K562 (cell line): Measurements from ENCODE around the gene ENTR1. TPM values are rescaled to one million over a fixed set of nuclear protein-coding genes. Genes with fewer than 3 reads are reported as not detected.
A peak's percentile ranks its signal among the peaks of the same experiment; 100 is the strongest.

Experiments
- BRF1 ChIP-seq: IDR thresholded peaks from 3 replicates; pipeline ENCODE4 v1.6.1; 2011; ENCODE audit warnings: borderline replicate concordance, mild to moderate bottlenecking; ENCODE audit not compliant: insufficient read length; ENCODE audit errors: extremely low read depth
- CHD4 ChIP-seq: fragments of 200-600 bp; sonication (generic); IDR thresholded peaks from 3 replicates; pipeline ENCODE4 v1.6.1; 2012; ENCODE audit warnings: low read depth, mild to moderate bottlenecking, mixed read lengths, low read length, inconsistent platforms; ENCODE audit not compliant: insufficient read depth, insufficient replicate concordance, poor library complexity, severe bottlenecking
- CTCFL ChIP-seq: IDR thresholded peaks from 2 replicates; pipeline ENCODE4 v1.6.1; 2011; ENCODE audit warnings: borderline replicate concordance, low read depth, mild to moderate bottlenecking, moderate library complexity, low read length; ENCODE audit not compliant: insufficient read depth, poor library complexity, severe bottlenecking
- ETS1 ChIP-seq: conservative IDR thresholded peaks from 2 replicates; pipeline ENCODE4 v1.6.1; 2011; ENCODE audit warnings: low read depth, mild to moderate bottlenecking, low read length; ENCODE audit not compliant: control insufficient read depth
- HMGN3 ChIP-seq: IDR thresholded peaks from 2 replicates; pipeline ENCODE4 v1.6.1; 2011; ENCODE audit warnings: borderline replicate concordance, low read depth, mild to moderate bottlenecking, mixed read lengths, low read length; ENCODE audit not compliant: insufficient read length; ENCODE audit errors: extremely low read depth
- JUNB ChIP-seq: fragments of 450-650 bp; formaldehyde crosslinking; conservative IDR thresholded peaks from 2 replicates; pipeline ENCODE4 v1.4.0; 2020; ENCODE audit warnings: mild to moderate bottlenecking
- MITF ChIP-seq: IDR thresholded peaks from 2 replicates; pipeline ENCODE4 v1.6.1; 2014; ENCODE audit warnings: antibody characterized with exemption
- MTA3 ChIP-seq: fragments of 450-650 bp; formaldehyde crosslinking; IDR thresholded peaks from 2 replicates; pipeline ENCODE4 v1.6.1; 2017; ENCODE audit warnings: mild to moderate bottlenecking, borderline replicate concordance
- NONO ChIP-seq, 2 experiments: fragments of 200-400 bp in 1 of 2; fragments of 450-650 bp in 1 of 2; formaldehyde crosslinking in 1 of 2; IDR thresholded peaks; 2 replicates each; pipeline ENCODE4 v1.6.1; 2017; ENCODE audit warnings: low read depth in 2 of 2, mild to moderate bottlenecking in 2 of 2, moderate library complexity in 2 of 2, low read length in 1 of 2
- PHF21A ChIP-seq: fragments of 450-650 bp; IDR thresholded peaks from 2 replicates; pipeline ENCODE4 v1.6.1; 2017; ENCODE audit warnings: low read depth, borderline replicate concordance
- POLR2A ChIP-seq: fragments of 450-650 bp; conservative IDR thresholded peaks from 2 replicates; pipeline ENCODE4 v1.6.1; 2016
- POLR2AphosphoS5 ChIP-seq: IDR thresholded peaks from 2 replicates; pipeline ENCODE4 v1.6.1; 2011; ENCODE audit warnings: mild to moderate bottlenecking, low read depth, low read length, moderate library complexity; ENCODE audit not compliant: control insufficient read depth, insufficient read depth
- PTBP1 ChIP-seq: fragments of 200-400 bp; formaldehyde crosslinking; IDR thresholded peaks from 2 replicates; pipeline ENCODE4 v1.6.1; 2017; ENCODE audit warnings: low read depth, low read length
- RAD21 ChIP-seq, 2 experiments: fragments of 250-450 bp in 1 of 2; fragments of 450-650 bp in 1 of 2; sonication (Bioruptor Pico) in 1 of 2; formaldehyde crosslinking in 1 of 2; IDR thresholded peaks in 1 of 2; conservative IDR thresholded peaks in 1 of 2; 2 replicates each; pipeline versions ENCODE4 v1.4.0 to v1.8.0; 2020 to 2022; ENCODE audit warnings: mild to moderate bottlenecking in 2 of 2, moderate library complexity in 1 of 2
- RBM22 ChIP-seq: fragments of 200-400 bp; formaldehyde crosslinking; IDR thresholded peaks from 2 replicates; pipeline ENCODE4 v1.6.1; 2018; ENCODE audit warnings: low read length, low read depth; ENCODE audit not compliant: poor library complexity, severe bottlenecking
- RCOR1 ChIP-seq, 2 experiments: IDR thresholded peaks; 2 replicates each; pipeline ENCODE4 v1.6.1; 2012; ENCODE audit warnings: low read depth in 2 of 2, low read length in 2 of 2, borderline replicate concordance in 1 of 2, improper control_type of control experiment in 1 of 2
- SUPT5H ChIP-seq: fragments of 450-650 bp; IDR thresholded peaks from 2 replicates; pipeline ENCODE4 v1.6.1; 2016
- TAF1 ChIP-seq: IDR thresholded peaks from 2 replicates; pipeline ENCODE4 v1.6.1; 2011; ENCODE audit warnings: mild to moderate bottlenecking, low read length, moderate library complexity; ENCODE audit not compliant: insufficient read depth, control insufficient read depth, severe bottlenecking; ENCODE audit errors: extremely low read depth
- XRCC5 ChIP-seq: fragments of 200-400 bp; formaldehyde crosslinking; IDR thresholded peaks from 2 replicates; pipeline ENCODE4 v1.6.1; 2017; ENCODE audit warnings: low read depth, mild to moderate bottlenecking, low read length
- ZBTB7A ChIP-seq: IDR thresholded peaks from 2 replicates; pipeline ENCODE4 v1.6.1; 2011; ENCODE audit warnings: low read depth, mild to moderate bottlenecking, low read length, moderate library complexity, borderline replicate concordance; ENCODE audit not compliant: control insufficient read depth
- ZFX ChIP-seq: sonication (generic); formaldehyde crosslinking; IDR thresholded peaks from 2 replicates; pipeline ENCODE4 v1.8.0; 2022; ENCODE audit warnings: mild to moderate bottlenecking, missing genetic modification reagents, moderate library complexity
- polyA plus RNA-seq, 8 experiments: library from polyadenylated mRNA; depleted of rRNA in 4 of 8; stranded (reverse) in 5 of 8; unstranded in 3 of 8; fragments of >200 nt; fragmentation: Nextera tagmentation in 2 of 8; fragmentation: Illumina TruSeq in 1 of 8; extraction: Ambion mirVana in 2 of 8; extraction: Trizol in 1 of 8; gene quantifications; 2 replicates each; pipeline versions ENCODE4 v1.2.1 to v1.2.3, GENCODE V29; 2011 to 2014; ENCODE audit warnings: inconsistent platforms in 1 of 8, missing spikeins in 1 of 8
- total RNA-seq, 7 experiments: library from RNA; depleted of rRNA in 6 of 7; stranded (reverse); fragments of >200 nt in 6 of 7; fragmentation: Illumina TruSeq in 2 of 7; extraction: Trizol in 2 of 7; gene quantifications; 2 replicates each; pipeline versions ENCODE4 v1.2.1 to v1.2.3, GENCODE V29; 2011 to 2021; ENCODE audit warnings: low replicate concordance in 1 of 7

ENTR1 gene
- total and polyA plus RNA-seq, 9 of the 15 experiments (the other 6 are each of a cell fraction or from before 2014, with no cell fraction given) = 6.7 to 106 (median 72.6) TPM

GRCh38 chr9:136439481-136440408 is 29.3 kb upstream of the ENTR1 start, which contains the start of gene INPP5E (continued):
- TF ChIP-seq NONO (IDR thresholded peaks at IDR 0.05; ENCODE audit: low read depth in 2 of 2, low read length in 1 of 2) = peak; percentile 43 to 70; a peak in 2 of 4 replicates
- TF ChIP-seq ZFX (CRISPR knock-in tag) = peak; percentile 75
- TF ChIP-seq ETS1 = peak; percentile 23; the same call in 1 of the 2 replicates
- TF ChIP-seq POLR2A = peak; percentile 70
- peak; percentile 10; the same call in 1 of the 2 replicates for TF ChIP-seq MTA3
- no peak for TF ChIP-seq XRCC5
- peak; percentile 48 for TF ChIP-seq RBM22
- peak; percentile 92 for TF ChIP-seq ZBTB7A
- no peak for TF ChIP-seq MITF
- peak; percentile 59; the same call in 1 of the 2 replicates for TF ChIP-seq SUPT5H
- peak; percentile 97 for TF ChIP-seq HMGN3
- TF ChIP-seq POLR2AphosphoS5 = peak; percentile 44; the same call in 1 of the 2 replicates
- no peak for TF ChIP-seq CHD4
- TF ChIP-seq BRF1 = no peak
- 0 out of 4 replicates have a peak, but pooled peaks of 1 of the 2 experiments have one; percentile 6 for TF ChIP-seq RCOR1 (IDR thresholded peaks at IDR 0.05; ENCODE audit: borderline replicate concordance in 1 of 2, low read depth in 2 of 2, low read length in 2 of 2)
- TF ChIP-seq JUNB = no peak
- no peak for TF ChIP-seq PHF21A
- no peak for TF ChIP-seq PTBP1
- TF ChIP-seq TAF1 = peak; percentile 39
- no peak for TF ChIP-seq RAD21 (CRISPR knock-in tag; conservative IDR thresholded peaks at IDR 0.05 in 1 of 2, IDR thresholded peaks at IDR 0.05 in 1 of 2)
- TF ChIP-seq CTCFL = peak; percentile 91
